Fibroblast of pulmonary artery (primary cell): ENCODE results near the gene PLEKHA1.

Experiments
- DNase-seq: peaks from one replicate; pipeline ENCODE4 v3.0.0-alpha.2; 2010; ENCODE audit warnings: low read depth
- H3K4me3 ChIP-seq: replicated peaks from 2 replicates; pipeline ENCODE4 v1.5.1; 2011; ENCODE audit warnings: low read depth, mild to moderate bottlenecking, control low read depth, low read length, moderate library complexity
- TF ChIP-seq, protein P1 (sequence below): IDR thresholded peaks from 2 replicates; pipeline ENCODE4 v1.5.1; 2011; ENCODE audit warnings: mild to moderate bottlenecking, control low read depth, low read length, inconsistent platforms; ENCODE audit errors: missing control alignments

PLEKHA1 gene

DNA sequence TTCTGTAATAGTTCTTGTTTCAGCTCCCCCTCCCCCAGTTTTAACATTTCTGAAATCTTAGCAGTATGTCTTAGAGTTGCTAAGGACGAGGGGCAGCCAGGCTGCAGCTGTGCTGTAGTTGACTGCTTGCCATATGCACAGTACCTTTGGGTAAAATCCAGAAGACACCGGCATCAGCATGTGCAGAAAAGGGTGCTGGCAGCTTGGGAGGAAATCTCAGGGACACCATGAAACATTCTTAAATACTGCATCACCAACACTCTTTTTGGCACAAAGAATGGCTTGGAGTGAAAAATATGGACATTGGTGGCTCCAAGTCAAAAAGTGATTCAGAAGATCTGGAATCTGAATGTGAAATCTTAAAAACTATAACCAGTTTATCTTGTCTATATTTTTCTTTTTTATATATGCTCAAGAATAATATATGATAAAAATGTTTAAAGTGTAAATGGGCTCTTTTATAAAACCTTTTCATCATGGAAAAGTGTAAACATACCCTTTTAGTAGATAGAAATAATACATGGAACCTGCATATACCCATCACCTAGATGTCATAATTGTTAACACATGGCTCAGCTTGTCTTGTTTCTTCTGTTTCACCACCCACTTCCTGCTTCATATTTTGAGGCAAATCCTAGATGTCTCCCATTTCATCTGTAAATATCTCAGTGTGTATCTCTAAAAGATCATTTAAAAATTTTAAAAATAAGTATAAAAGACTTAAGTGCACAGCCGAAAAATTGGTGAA lies 45.5 kb downstream of the PLEKHA1 start:
- TF ChIP-seq, protein P1, sequence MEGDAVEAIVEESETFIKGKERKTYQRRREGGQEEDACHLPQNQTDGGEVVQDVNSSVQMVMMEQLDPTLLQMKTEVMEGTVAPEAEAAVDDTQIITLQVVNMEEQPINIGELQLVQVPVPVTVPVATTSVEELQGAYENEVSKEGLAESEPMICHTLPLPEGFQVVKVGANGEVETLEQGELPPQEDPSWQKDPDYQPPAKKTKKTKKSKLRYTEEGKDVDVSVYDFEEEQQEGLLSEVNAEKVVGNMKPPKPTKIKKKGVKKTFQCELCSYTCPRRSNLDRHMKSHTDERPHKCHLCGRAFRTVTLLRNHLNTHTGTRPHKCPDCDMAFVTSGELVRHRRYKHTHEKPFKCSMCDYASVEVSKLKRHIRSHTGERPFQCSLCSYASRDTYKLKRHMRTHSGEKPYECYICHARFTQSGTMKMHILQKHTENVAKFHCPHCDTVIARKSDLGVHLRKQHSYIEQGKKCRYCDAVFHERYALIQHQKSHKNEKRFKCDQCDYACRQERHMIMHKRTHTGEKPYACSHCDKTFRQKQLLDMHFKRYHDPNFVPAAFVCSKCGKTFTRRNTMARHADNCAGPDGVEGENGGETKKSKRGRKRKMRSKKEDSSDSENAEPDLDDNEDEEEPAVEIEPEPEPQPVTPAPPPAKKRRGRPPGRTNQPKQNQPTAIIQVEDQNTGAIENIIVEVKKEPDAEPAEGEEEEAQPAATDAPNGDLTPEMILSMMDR: no peak
- no peak overlapping the region for H3K4me3 ChIP-seq
- DNase-seq: peak; percentile 82

DNA sequence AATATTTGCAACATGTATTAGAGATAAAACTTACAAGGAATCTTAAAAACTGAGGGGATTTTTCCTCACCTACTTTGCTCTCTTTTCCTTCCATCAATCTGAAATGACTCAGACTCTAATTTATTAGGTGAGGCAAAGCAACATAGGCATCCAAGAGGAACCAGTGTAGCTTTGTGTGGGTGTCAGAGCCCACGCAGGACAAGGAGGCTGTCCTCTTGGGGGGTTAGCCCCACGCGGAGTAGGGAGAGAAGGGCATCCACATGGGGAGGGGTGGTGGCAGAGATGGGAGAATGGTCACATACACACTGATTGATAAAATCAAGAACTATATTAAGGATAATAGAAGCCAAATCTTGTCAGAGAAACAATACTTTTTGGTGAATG lies 46.1 kb downstream of the PLEKHA1 start:
- TF ChIP-seq, protein P1: no peak
- H3K4me3 ChIP-seq: no peak overlapping the region
- DNase-seq: no peak

DNA sequence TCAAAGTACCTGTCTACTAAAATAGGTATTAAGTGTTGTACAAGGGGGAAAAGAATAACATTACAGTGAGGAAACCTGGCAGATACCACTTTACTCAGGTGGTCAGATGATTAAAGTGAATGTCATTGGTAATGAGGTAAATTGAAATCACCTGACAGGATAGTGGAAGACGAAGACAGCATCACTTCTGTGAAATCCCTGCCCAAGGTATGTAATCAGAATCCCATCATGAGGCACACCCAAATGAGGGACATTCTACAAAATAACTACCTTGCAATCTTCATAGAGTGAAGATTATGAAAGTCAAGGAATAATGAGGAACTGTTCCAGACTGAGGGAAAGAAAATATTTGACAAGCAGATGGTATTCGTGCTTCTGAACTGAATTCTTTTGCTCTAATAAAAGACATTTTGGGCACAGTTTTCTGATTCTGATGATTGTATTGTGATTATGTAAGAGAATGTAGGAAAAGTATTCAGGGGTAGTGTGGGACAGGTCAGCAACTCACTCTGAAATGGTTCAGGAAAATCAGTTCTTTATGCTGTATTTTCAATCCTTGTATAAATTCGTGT lies 46.6 kb downstream of the PLEKHA1 start:
- TF ChIP-seq, protein P1: no peak
- no peak for DNase-seq
- H3K4me3 ChIP-seq: no peak overlapping the region

DNA sequence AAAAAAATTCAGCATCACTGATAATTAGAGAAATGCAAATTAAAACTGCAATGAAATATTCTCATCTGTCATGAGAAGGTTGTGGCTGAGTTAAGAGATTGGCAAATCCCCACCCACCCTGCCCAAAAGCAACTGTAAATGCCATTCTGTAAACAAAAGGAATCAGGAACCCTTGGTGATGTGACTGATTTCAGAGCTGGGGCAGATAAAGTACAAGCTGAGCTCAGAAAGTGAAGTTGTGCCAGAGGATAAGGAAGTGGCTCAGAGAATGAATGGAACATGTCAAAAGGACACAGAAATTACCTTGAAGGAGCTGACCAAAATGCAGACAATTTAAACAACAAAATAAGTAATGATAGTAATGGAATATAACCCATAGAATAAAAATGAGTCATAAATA lies 47.2 kb downstream of the PLEKHA1 start:
- H3K4me3 ChIP-seq: no peak overlapping the region
- DNase-seq: peak; percentile 21
- TF ChIP-seq, protein P1: no peak

DNA sequence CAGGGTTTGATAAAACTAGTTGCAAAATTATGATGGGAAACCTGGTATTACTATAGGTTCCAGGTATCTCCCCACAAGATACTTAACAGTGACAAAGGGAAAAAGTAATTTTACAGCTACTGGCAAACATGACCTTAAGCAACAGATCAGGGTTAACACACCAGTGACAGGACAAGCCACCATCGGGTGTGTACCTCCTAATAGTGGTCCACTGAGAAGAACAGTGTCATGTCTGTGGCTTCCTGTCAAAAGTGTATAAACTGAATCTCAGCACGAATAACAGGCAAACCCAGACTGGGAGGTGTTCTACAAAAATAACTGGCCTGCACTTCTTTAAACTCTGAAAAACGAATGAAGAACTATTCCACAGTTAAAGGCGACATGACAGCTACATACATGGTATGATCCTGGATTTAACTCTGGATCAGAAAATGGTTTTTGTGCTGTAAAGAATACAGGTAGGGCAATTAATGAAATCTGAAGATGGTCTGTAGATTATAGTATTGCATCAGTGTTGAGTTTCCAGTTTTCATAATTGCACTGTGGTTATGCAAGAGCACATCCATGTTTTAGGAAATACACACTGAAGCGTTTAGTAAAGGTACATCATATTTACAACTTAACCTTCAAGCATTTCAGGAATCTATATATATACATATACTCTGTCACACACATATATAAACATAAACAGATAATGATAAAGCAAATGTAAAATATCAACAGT lies 47.9 kb downstream of the PLEKHA1 start:
- DNase-seq: no peak
- TF ChIP-seq, protein P1: no peak
- H3K4me3 ChIP-seq: no peak overlapping the region

DNA sequence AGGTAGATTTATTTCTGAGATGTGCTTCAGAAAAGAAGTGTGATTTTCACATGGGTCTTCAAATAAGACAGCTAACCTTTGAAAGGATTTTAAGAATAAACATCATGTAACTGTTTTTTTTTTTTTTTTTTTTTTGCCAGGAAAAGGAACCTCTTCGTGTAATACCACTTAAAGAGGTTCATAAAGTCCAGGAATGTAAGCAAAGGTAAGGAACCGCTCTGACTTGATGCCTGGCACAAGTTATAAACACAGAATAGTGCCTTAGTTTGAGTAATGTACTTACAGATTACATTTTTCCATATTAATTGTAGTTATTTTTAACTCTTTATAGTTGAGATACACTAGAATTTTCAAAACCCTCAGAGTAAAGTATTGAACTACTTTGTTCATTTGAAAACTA lies 49.6 kb downstream of the PLEKHA1 start:
- TF ChIP-seq, protein P1: no peak
- no peak overlapping the region for H3K4me3 ChIP-seq
- DNase-seq: no peak
